SK-N-SH (cell line): ENCODE data around the gene SLC2A2.
"Not testable (repeated sequence)": the region's sequence is repeated elsewhere in the genome, so short reads cannot be mapped to it uniquely, and the experiment has no call there.

ENCODE experiments used
- TF ChIP-seq, protein P1 (sequence below): IDR thresholded peaks from 2 replicates; pipeline ENCODE4 v1.6.1; 2012; ENCODE audit warnings: mild to moderate bottlenecking, low read depth, low read length, moderate library complexity
- TF ChIP-seq, protein P2 (sequence below): fragments of 200-600 bp; sonication (generic); IDR thresholded peaks from 2 replicates; pipeline ENCODE4 v1.6.1; 2017; ENCODE audit warnings: antibody characterized with exemption, mild to moderate bottlenecking, moderate library complexity

GRCh38 chr3:170972917-170973316 is 53.6 kb downstream of the SLC2A2 start:
- TF ChIP-seq, protein P1, sequence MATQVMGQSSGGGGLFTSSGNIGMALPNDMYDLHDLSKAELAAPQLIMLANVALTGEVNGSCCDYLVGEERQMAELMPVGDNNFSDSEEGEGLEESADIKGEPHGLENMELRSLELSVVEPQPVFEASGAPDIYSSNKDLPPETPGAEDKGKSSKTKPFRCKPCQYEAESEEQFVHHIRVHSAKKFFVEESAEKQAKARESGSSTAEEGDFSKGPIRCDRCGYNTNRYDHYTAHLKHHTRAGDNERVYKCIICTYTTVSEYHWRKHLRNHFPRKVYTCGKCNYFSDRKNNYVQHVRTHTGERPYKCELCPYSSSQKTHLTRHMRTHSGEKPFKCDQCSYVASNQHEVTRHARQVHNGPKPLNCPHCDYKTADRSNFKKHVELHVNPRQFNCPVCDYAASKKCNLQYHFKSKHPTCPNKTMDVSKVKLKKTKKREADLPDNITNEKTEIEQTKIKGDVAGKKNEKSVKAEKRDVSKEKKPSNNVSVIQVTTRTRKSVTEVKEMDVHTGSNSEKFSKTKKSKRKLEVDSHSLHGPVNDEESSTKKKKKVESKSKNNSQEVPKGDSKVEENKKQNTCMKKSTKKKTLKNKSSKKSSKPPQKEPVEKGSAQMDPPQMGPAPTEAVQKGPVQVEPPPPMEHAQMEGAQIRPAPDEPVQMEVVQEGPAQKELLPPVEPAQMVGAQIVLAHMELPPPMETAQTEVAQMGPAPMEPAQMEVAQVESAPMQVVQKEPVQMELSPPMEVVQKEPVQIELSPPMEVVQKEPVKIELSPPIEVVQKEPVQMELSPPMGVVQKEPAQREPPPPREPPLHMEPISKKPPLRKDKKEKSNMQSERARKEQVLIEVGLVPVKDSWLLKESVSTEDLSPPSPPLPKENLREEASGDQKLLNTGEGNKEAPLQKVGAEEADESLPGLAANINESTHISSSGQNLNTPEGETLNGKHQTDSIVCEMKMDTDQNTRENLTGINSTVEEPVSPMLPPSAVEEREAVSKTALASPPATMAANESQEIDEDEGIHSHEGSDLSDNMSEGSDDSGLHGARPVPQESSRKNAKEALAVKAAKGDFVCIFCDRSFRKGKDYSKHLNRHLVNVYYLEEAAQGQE, result not testable (repeated sequence)
- TF ChIP-seq, protein P2, sequence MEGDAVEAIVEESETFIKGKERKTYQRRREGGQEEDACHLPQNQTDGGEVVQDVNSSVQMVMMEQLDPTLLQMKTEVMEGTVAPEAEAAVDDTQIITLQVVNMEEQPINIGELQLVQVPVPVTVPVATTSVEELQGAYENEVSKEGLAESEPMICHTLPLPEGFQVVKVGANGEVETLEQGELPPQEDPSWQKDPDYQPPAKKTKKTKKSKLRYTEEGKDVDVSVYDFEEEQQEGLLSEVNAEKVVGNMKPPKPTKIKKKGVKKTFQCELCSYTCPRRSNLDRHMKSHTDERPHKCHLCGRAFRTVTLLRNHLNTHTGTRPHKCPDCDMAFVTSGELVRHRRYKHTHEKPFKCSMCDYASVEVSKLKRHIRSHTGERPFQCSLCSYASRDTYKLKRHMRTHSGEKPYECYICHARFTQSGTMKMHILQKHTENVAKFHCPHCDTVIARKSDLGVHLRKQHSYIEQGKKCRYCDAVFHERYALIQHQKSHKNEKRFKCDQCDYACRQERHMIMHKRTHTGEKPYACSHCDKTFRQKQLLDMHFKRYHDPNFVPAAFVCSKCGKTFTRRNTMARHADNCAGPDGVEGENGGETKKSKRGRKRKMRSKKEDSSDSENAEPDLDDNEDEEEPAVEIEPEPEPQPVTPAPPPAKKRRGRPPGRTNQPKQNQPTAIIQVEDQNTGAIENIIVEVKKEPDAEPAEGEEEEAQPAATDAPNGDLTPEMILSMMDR, result not testable (repeated sequence)
